Smooth muscle cell (in vitro differentiated cells): ENCODE results near the gene IFT43. TPM values are rescaled to one million over a fixed set of nuclear protein-coding genes. Genes with fewer than 3 reads are reported as not detected.

ENCODE experiments used
- DNase-seq: peaks from one replicate; lab custom pipeline; 2025; ENCODE audit not compliant: unreplicated experiment; lab: John Stamatoyannopoulos, UW
- H2AFZ ChIP-seq: fragments of 200-600 bp; sonication (generic); 2 replicates; pipeline ENCODE4 v1.6.0; 2016; ENCODE audit warnings: antibody characterized with exemption, low read depth, mild to moderate bottlenecking
- H3F3A ChIP-seq: fragments of 200-600 bp; sonication (generic); 2 replicates; pipeline ENCODE4 v1.6.0; 2017; ENCODE audit warnings: antibody characterized with exemption, low read depth
- H3K27ac ChIP-seq: fragments of 200-600 bp; sonication (generic); 2 replicates; pipeline ENCODE4 v1.5.1; 2016; ENCODE audit warnings: low read depth, mild to moderate bottlenecking
- H3K27me3 ChIP-seq: fragments of 200-600 bp; sonication (generic); 2 replicates; pipeline ENCODE4 v1.6.1; 2016; ENCODE audit warnings: low read depth, mild to moderate bottlenecking
- H3K36me3 ChIP-seq: fragments of 200-600 bp; sonication (generic); 2 replicates; pipeline ENCODE4 v1.5.1; 2016; ENCODE audit warnings: low read depth
- H3K4me1 ChIP-seq: fragments of 200-600 bp; sonication (generic); 2 replicates; pipeline ENCODE4 v1.5.1; 2016; ENCODE audit warnings: low read depth
- H3K4me2 ChIP-seq: fragments of 200-600 bp; sonication (generic); 2 replicates; pipeline ENCODE4 v1.6.0; 2016; ENCODE audit warnings: mild to moderate bottlenecking
- H3K4me3 ChIP-seq: fragments of 200-600 bp; sonication (generic); 2 replicates; pipeline ENCODE4 v1.5.1; 2016; ENCODE audit warnings: mild to moderate bottlenecking
- H3K79me2 ChIP-seq: fragments of 200-600 bp; sonication (generic); 2 replicates; pipeline ENCODE4 v1.6.0; 2016; ENCODE audit warnings: low read depth, mild to moderate bottlenecking
- H3K9ac ChIP-seq: fragments of 200-600 bp; sonication (generic); 2 replicates; pipeline ENCODE4 v1.6.0; 2016; ENCODE audit warnings: low read depth
- H3K9me3 ChIP-seq: fragments of 200-600 bp; sonication (generic); replicated peaks from 2 replicates; pipeline ENCODE4 v1.5.1; 2016; ENCODE audit warnings: low read depth
- H4K20me1 ChIP-seq: fragments of 200-600 bp; sonication (generic); 2 replicates; pipeline ENCODE4 v1.6.0; 2016; ENCODE audit warnings: low read depth
- CTCF ChIP-seq: fragments of 200-600 bp; sonication (generic); IDR thresholded peaks from 2 replicates; pipeline ENCODE4 v1.5.1; 2017; ENCODE audit warnings: borderline replicate concordance, mild to moderate bottlenecking, antibody characterized with exemption; ENCODE audit not compliant: insufficient read depth, poor library complexity, severe bottlenecking
- WGBS: methylation state at CpG from one replicate; pipeline ENCODE4 v1.1.7; 2016; ENCODE audit warnings: low lambda C conversion rate; 5-methylcytosine and 5-hydroxymethylcytosine counted together
- polyA plus RNA-seq: library from polyadenylated mRNA; unstranded; fragments of >200 nt; fragmentation: Nextera tagmentation; extraction: Ambion mirVana; gene quantifications from 2 replicates; pipeline ENCODE4 v1.2.1, GENCODE V29; 2016
- total RNA-seq: library from RNA; depleted of rRNA; stranded (reverse); fragments of >200 nt; gene quantifications from 2 replicates; pipeline ENCODE4 v1.2.3, GENCODE V29; 2014

IFT43 gene
- total and polyA plus RNA-seq, 2 experiments from 2014 or later: 46.9 to 63.0 TPM

DNA sequence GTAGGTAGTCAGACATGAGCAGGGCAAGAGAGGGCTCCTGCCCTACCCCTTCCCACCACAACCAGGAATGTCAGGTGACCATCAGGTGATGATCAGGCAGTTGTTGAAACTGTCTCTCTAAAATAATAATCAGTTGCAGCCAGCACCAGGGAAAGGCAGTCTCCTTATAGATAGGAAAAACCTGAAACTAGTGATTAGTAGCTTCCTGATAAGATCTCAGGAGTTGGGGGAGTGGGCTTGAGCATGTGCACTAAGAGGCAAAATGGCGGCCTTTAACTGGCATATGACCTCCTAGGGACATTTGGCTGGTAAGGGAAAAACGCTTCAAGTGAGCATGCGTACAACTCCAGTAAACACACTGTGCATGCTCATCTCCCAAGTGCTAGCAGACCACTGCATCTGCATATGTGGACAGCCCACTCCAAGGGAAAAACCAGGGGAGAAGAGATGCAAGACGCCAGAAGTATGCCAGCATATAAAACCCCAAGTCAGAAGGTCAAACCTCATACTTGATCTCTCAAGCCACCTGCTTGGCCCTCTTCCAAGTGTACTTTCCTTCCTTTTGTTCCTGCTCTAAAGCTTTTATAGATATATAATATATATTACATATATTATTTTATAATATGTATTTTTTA, 40.8 kb upstream of the IFT43 start:
- 95% methylated on average over 4 of the region's 4 CpGs for WGBS
- no peak overlapping the region for H3K9ac ChIP-seq
- H3K4me1 ChIP-seq: peaks cover 3% of the 10 kb centered on the region
- H3K4me2 ChIP-seq: no peak overlapping the region
- H3F3A ChIP-seq: no peaks in the 10 kb centered on the region
- H3K27me3 ChIP-seq: no peaks in the 10 kb centered on the region
- TF ChIP-seq CTCF: no peak
- H3K9me3 ChIP-seq: no peaks in the 10 kb centered on the region
- no peak overlapping the region for H3K4me3 ChIP-seq
- H4K20me1 ChIP-seq: no peaks in the 10 kb centered on the region
- no peaks in the 10 kb centered on the region for H3K79me2 ChIP-seq
- no peaks in the 10 kb centered on the region for H3K36me3 ChIP-seq
- no peak overlapping the region for H2AFZ ChIP-seq
- H3K27ac ChIP-seq: no peak overlapping the region
- no peak for DNase-seq

GRCh38 chr14:75946785-75947184, 38.8 kb upstream of the IFT43 start:
- Histone ChIP-seq H3K4me2 (no peak overlapping the region), H3K36me3 (no peaks in the 10 kb centered on the region), H3K79me2 (no peaks in the 10 kb centered on the region), H3K9ac (no peak overlapping the region), H3K27me3 (no peaks in the 10 kb centered on the region), H2AFZ (no peak overlapping the region), H3K27ac (no peak overlapping the region), H3F3A (no peaks in the 10 kb centered on the region), H3K9me3 (no peaks in the 10 kb centered on the region), H3K4me1 (no peaks in the 10 kb centered on the region), H4K20me1 (no peaks in the 10 kb centered on the region), H3K4me3 (no peak overlapping the region)
- DNase-seq: no peak
- 69% methylated on average over 5 of the region's 5 CpGs for WGBS
- TF ChIP-seq CTCF: no peak

DNA sequence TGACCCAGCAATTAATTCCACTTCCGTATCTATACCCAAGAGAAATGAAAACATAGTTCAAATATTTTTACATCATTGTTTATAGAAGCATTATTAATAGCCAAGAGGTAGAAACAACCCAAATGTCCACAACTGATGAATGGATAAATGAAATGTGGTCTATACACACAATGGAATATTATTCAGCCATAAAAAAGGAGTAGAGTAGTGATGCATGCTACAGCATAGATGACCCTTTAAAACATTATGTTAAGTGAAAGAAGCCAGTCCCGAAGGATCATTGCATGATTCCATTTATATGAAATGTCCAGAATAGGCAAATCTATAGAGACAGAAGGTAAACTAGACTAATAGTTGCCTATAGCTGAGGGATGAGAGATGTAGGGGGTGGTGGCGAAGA, 33.1 kb upstream of the IFT43 start:
- Histone ChIP-seq H3K9me3 (no peaks in the 10 kb centered on the region), H3K27me3 (no peaks in the 10 kb centered on the region), H3K4me1 (no peaks in the 10 kb centered on the region), H3K4me3 (no peak overlapping the region), H3K4me2 (no peak overlapping the region), H3K27ac (no peak overlapping the region), H3K9ac (no peak overlapping the region), H4K20me1 (no peaks in the 10 kb centered on the region), H2AFZ (no peak overlapping the region), H3K79me2 (no peaks in the 10 kb centered on the region), H3F3A (peaks cover 7% of the 10 kb centered on the region), H3K36me3 (no peaks in the 10 kb centered on the region)
- DNase-seq: no peak
- WGBS: 99% methylated on average over 3 of the region's 3 CpGs
- TF ChIP-seq CTCF: no peak

DNA sequence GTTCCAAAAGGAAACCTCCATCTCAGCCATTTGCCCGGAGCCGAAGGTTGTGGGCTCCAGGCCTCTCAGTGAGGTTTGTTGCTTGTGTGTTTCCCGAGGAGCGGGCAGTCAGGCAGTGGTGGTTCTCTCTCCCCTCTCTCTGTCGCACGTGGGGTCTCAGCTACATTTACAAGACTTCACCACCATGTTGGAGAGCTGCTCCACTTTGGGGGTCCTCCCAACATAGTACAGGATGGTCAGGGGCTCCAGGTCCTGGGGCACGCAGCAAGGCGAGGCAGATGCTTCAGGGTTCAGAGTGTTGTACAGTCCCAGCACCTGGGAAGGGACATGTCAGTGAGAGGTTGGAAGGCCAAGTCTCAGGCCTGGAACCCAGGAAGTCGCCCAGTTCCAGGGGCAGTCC, 26.5 kb upstream of the IFT43 start:
- H2AFZ ChIP-seq: no peak overlapping the region
- H3K27ac ChIP-seq: no peak overlapping the region
- no peak for TF ChIP-seq CTCF
- H3F3A ChIP-seq: peaks cover 7% of the 10 kb centered on the region
- no peaks in the 10 kb centered on the region for H3K27me3 ChIP-seq
- H3K9me3 ChIP-seq: no peaks in the 10 kb centered on the region
- no peak overlapping the region for H3K9ac ChIP-seq
- H3K79me2 ChIP-seq: no peaks in the 10 kb centered on the region
- H3K4me1 ChIP-seq: no peaks in the 10 kb centered on the region
- no peaks in the 10 kb centered on the region for H4K20me1 ChIP-seq
- 98% methylated on average over 9 of the region's 9 CpGs for WGBS
- no peak overlapping the region for H3K4me2 ChIP-seq
- H3K36me3 ChIP-seq: peaks cover 11% of the 10 kb centered on the region
- H3K4me3 ChIP-seq: no peak overlapping the region
- DNase-seq: no peak
